ENCODE data around the gene AP1M1.

GRCh38 chr19:16225279-16226183 is 27.8 kb downstream of the AP1M1 start:
- TF ChIP-seq EZH2phosphoT487 (IDR thresholded peaks at IDR 0.05; ENCODE audit: borderline replicate concordance, low read length) (no peak), CTCF (IDR thresholded peaks at IDR 0.05; ENCODE audit: low read depth, low read length, poor library complexity, severe bottlenecking) (no peak)
